ENCODE data around the gene B4GAT1. TPM values are rescaled to one million over a fixed set of nuclear protein-coding genes. Genes with fewer than 3 reads are reported as not detected.
A peak's percentile ranks its signal among the peaks of the same experiment; 100 is the strongest.
"Not testable (repeated sequence)": the region's sequence is repeated elsewhere in the genome, so short reads cannot be mapped to it uniquely, and the experiment has no call there.

B4GAT1 gene
- polyA plus RNA-seq, 2 of the 4 experiments (the other 2 are of a cell fraction), result 11.0 to 18.0 TPM

DNA sequence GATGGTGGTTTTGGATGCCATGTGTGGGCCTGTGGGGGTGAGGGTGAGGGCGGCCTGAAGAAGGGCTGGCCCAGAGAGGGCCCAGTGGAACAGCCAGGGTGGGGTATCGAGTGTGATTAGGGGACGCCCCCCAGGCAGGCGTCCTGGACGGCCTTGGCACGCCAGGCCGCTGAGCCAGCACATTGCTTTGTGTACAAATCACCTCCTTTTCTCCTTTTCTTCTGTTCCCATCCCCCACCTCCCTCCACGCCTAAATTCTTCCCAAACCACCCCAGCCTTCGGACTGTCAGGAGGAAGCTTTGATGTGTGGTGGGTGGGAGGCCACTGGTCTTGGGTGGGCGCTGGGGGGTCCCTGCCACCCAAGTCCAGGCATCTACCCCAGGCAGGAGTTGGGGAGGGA is 22.8 kb downstream of the B4GAT1 start:
- ATAC-seq, result no peak
- no peak overlapping the region; the same call in 2 of the 3 replicates for H3K4me2 ChIP-seq

GRCh38 chr11:66323684-66324083 is 23.7 kb downstream of the B4GAT1 start:
- Histone ChIP-seq H3K27ac (no peak overlapping the region), H3K4me1 (peaks cover 38% of the 10 kb centered on the region), H3K4me3 (no peak overlapping the region)

More for the DNA sequence above, 22.8 kb downstream of the B4GAT1 start:
- DNase-seq (ENCODE audit: low read depth in 1 of 2, low spot score in 1 of 2) (no peak), FAIRE-seq (no peak)
- H3K27ac ChIP-seq, result peak overlapping the region in 1 of 2 experiments; percentile 88; a peak in 2 of 6 replicates
- peaks cover 37% of the 10 kb centered on the region for H3K4me1 ChIP-seq
- H3K4me3 ChIP-seq, result no peak overlapping the region
- TF ChIP-seq, protein P1, sequence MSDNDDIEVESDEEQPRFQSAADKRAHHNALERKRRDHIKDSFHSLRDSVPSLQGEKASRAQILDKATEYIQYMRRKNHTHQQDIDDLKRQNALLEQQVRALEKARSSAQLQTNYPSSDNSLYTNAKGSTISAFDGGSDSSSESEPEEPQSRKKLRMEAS (IDR thresholded peaks at IDR 0.05), result 0 out of 2 replicates have a peak, but pooled peaks have one; percentile 17
- TF ChIP-seq MAFK (IDR thresholded peaks at IDR 0.05; ENCODE audit: partially characterized antibody), result peak; percentile 50
- TF ChIP-seq ZNF302 (CRISPR knock-in tag; IDR thresholded peaks at IDR 0.05), result no peak
- WGBS (ENCODE audit: missing lambda C conversion rate), result 40% methylated on average over 10 of the region's 10 CpGs
- ChIA-PET CTCF (interaction anchor here (0.9 to 2.1 kb wide), 5 partner anchors 11 to 42 kb away, joined by 3 to 22 read pairs (median 5); partner anchors contain the start of gene RIN1), POLR2A (interaction anchor here (1.0 kb wide), 1 partner anchor 12 kb away, joined by 6 read pairs; no protein-coding TSS in a partner anchor)
- H3K9me3 ChIP-seq, result no peaks in the 10 kb centered on the region

DNA sequence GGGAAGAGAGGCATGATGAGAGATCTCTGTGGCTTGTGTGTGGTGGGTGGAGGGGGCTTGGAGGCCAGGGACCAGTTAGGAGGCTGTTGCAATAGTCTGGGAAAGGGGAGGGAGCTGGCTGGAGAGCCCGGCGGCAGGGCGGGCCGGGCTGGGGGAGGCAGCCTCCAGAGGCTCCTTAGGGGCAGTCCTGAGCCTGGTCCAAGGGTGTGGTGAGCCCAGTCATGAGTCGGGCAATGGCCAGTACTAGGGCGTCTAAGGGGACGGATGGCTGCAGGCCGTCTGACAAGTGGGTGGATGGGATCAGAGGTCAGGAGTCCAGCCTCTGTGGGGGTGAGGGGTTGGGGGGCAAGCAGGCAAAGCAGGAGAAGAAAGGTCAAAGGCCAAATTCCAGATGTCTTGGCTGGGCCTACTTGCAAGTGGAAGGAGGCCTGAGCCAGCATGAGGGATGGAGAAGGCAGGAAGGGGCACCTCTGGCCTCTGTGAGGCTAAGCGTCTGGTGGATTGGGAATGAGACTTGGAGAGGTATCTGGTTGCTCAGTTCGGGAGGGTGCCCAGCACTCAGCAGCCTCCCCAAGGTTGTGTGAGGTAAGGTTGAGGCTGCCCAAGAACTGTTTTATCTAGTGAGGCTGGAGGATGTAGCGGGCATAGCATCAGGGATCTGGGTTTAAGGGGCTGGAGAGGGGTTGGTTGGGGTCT is 24.5 kb downstream of the B4GAT1 start:
- POLR2A ChIA-PET, result no interaction called here
- Histone ChIP-seq H3K4me3 (no peak overlapping the region), H3K4me2 (no peak overlapping the region), H3K27ac (no peak overlapping the region), H3K9me3 (no peaks in the 10 kb centered on the region), H3K4me1 (peaks cover 40% of the 10 kb centered on the region)
- DNase-seq (ENCODE audit: low read depth in 1 of 2, low spot score in 1 of 2) (no peak), ATAC-seq (no peak), FAIRE-seq (no peak)
- TF ChIP-seq FOSB (CRISPR knock-in tag; IDR thresholded peaks at IDR 0.05), result no peak
- TF ChIP-seq RNF2 (IDR thresholded peaks at IDR 0.05; ENCODE audit: borderline replicate concordance, low read depth), result no peak
- TF ChIP-seq HES2 (IDR thresholded peaks at IDR 0.05), result no peak
- TF ChIP-seq ZC3H11A (IDR thresholded peaks at IDR 0.05), result no peak
- no peak for TF ChIP-seq ZNF302 (CRISPR knock-in tag; IDR thresholded peaks at IDR 0.05)
- TF ChIP-seq, protein P2, sequence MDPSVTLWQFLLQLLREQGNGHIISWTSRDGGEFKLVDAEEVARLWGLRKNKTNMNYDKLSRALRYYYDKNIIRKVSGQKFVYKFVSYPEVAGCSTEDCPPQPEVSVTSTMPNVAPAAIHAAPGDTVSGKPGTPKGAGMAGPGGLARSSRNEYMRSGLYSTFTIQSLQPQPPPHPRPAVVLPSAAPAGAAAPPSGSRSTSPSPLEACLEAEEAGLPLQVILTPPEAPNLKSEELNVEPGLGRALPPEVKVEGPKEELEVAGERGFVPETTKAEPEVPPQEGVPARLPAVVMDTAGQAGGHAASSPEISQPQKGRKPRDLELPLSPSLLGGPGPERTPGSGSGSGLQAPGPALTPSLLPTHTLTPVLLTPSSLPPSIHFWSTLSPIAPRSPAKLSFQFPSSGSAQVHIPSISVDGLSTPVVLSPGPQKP (IDR thresholded peaks at IDR 0.05; ENCODE audit: low read depth, low read length), result no peak
- no peak for TF ChIP-seq PHF8 (IDR thresholded peaks at IDR 0.05; ENCODE audit: borderline replicate concordance, low read depth)
- WGBS (ENCODE audit: missing lambda C conversion rate), result 89% methylated on average over 8 of the region's 11 CpGs
- CTCF ChIA-PET, result interaction anchor here (1.4 to 2.0 kb wide), 3 partner anchors 10 to 66 kb away, joined by 4 to 12 read pairs (median 6); no protein-coding TSS in a partner anchor

More at GRCh38 chr11:66323684-66324083, 23.7 kb downstream of the B4GAT1 start:
- WGBS (ENCODE audit: missing lambda C conversion rate), result 94% methylated on average over 1 of the region's 1 CpG
- FAIRE-seq (no peak), DNase-seq (ENCODE audit: low read depth in 1 of 2, low spot score in 1 of 2) (no peak), ATAC-seq (no peak)
- no peaks in the 10 kb centered on the region for H3K9me3 ChIP-seq
- H3K4me2 ChIP-seq, result no peak overlapping the region
- ChIA-PET POLR2A (no interaction called here), CTCF (interaction anchor here (1.7 to 2.1 kb wide), 2 partner anchors 13 to 41 kb away, joined by 6 to 22 read pairs; no protein-coding TSS in a partner anchor)
- TF ChIP-seq ZC3H11A (IDR thresholded peaks at IDR 0.05), result no peak
- TF ChIP-seq HES2 (IDR thresholded peaks at IDR 0.05), result no peak

- FAIRE-seq, result no peak
- DNase-seq (ENCODE audit: low read depth in 1 of 2, low spot score in 1 of 2), result no peak
- ChIA-PET POLR2A (interaction anchor here (1.1 kb wide), 1 partner anchor 9 kb away, joined by 4 read pairs; no protein-coding TSS in a partner anchor), CTCF (interaction anchor here (0.6 to 2.0 kb wide), 6 partner anchors 9 to 67 kb away, joined by 4 to 12 read pairs (median 5); partner anchors contain the start of gene RIN1)
- Histone ChIP-seq H3K4me1 (peaks cover 33% of the 10 kb centered on the region), H3K9me3 (no peaks in the 10 kb centered on the region), H3K4me3 (no peak overlapping the region), H3K4me2 (no peak overlapping the region), H3K27ac (no peak overlapping the region)
- ATAC-seq, result no peak
- TF ChIP-seq HOXB13 (CRISPR knock-in tag; IDR thresholded peaks at IDR 0.05; ENCODE audit: low read depth) (no peak), NFE2L2 (conservative IDR thresholded peaks at IDR 0.05; ENCODE audit: low read length) (no peak), HDAC2 (IDR thresholded peaks at IDR 0.05) (no peak), HEYL (CRISPR knock-in tag; IDR thresholded peaks at IDR 0.05) (no peak), CBX2 (IDR thresholded peaks at IDR 0.05; ENCODE audit: borderline replicate concordance, low read depth) (no peak), ZNF302 (CRISPR knock-in tag; IDR thresholded peaks at IDR 0.05) (no peak)
- WGBS (ENCODE audit: missing lambda C conversion rate), result 90% methylated on average over 4 of the region's 4 CpGs
Measured at GRCh38 chr11:66321606-66322005, 25.8 kb downstream of the B4GAT1 start.

DNA sequence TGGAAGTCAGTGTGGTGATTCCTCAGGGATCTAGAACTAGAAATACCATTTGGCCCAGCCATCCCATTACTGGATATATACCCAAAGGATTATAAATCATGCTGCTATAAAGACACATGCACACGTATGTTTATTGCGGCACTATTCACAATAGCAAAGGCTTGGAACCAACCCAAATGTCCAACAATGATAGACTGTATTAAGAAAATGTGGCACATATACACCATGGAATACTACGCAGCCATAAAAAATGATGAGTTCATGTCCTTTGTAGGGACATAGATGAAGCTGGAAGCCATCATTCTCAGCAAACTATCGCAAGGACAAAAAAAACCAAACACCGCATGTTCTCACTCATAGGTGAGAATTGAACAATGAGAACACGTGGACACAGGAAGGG is 26.7 kb downstream of the B4GAT1 start:
- H3K9me3 ChIP-seq; FAIRE-seq; ATAC-seq; POLR2A ChIA-PET; DNase-seq (ENCODE audit: low read depth in 1 of 2, low spot score in 1 of 2); H3K4me2 ChIP-seq; H3K4me3 ChIP-seq; H3K27ac ChIP-seq: not testable (repeated sequence)
- H3K4me1 ChIP-seq, result peaks cover 25% of the 10 kb centered on the region
- CTCF ChIA-PET, result interaction anchor here (1.4 kb wide), 1 partner anchor 9 kb away, joined by 3 read pairs; no protein-coding TSS in a partner anchor
- 79% methylated on average over 6 of the region's 6 CpGs for WGBS (ENCODE audit: missing lambda C conversion rate)

- H3K4me3 ChIP-seq; ATAC-seq; H3K9me3 ChIP-seq; FAIRE-seq; POLR2A ChIA-PET; DNase-seq (ENCODE audit: low read depth in 1 of 2, low spot score in 1 of 2); H3K27ac ChIP-seq; H3K4me2 ChIP-seq: not testable (repeated sequence)
- peaks cover 25% of the 10 kb centered on the region for H3K4me1 ChIP-seq
- CTCF ChIA-PET, result interaction anchor here (1.4 to 12.2 kb wide), 2 partner anchors 9 to 12 kb away, joined by 3 to 247 read pairs; partner anchors contain the start of gene RIN1
- WGBS (ENCODE audit: missing lambda C conversion rate), result 83% methylated on average over 2 of the region's 2 CpGs
Measured at GRCh38 chr11:66320289-66320688, 27.1 kb downstream of the B4GAT1 start.
